ENCODE results near the gene THAP9.

GRCh38 chr4:82921795-82922194, 21.3 kb downstream of the THAP9 start:
- TF ChIP-seq CTCF (IDR thresholded peaks at IDR 0.05) (no peak), POLR2A (IDR thresholded peaks at IDR 0.05) (no peak), EP300 (IDR thresholded peaks at IDR 0.05) (no peak)
